H1 (cell line): ENCODE measurements around the gene PSMD9. TPM values are rescaled to one million over a fixed set of nuclear protein-coding genes. Genes with fewer than 3 reads are reported as not detected.

Source experiments
- CBX5 ChIP-seq: fragments of 300-800, 300-1000 bp; sonication (generic); IDR thresholded peaks from 2 replicates; pipeline ENCODE4 v1.7.1; 2016; ENCODE audit warnings: antibody characterized with exemption, low read length, low read depth
- CHD1 ChIP-seq: IDR thresholded peaks from 2 replicates; pipeline ENCODE4 v1.6.1; 2012; ENCODE audit warnings: low read depth, low read length, improper control_type of control experiment
- CHD2 ChIP-seq: IDR thresholded peaks from 2 replicates; pipeline ENCODE4 v1.6.1; 2012; ENCODE audit warnings: low read length, improper control_type of control experiment
- GABPA ChIP-seq: IDR thresholded peaks from 2 replicates; pipeline ENCODE4 v1.6.1; 2011; ENCODE audit warnings: mild to moderate bottlenecking, low read length, moderate library complexity, borderline replicate concordance; ENCODE audit not compliant: insufficient read depth
- KDM5A ChIP-seq: fragments of 200-600 bp; IDR thresholded peaks from 2 replicates; pipeline ENCODE4 v1.7.1; 2012; ENCODE audit warnings: mild to moderate bottlenecking, low read length, inconsistent platforms, mixed read lengths
- PHF8 ChIP-seq: fragments of 200-600 bp; sonication (generic); conservative IDR thresholded peaks from 2 replicates; pipeline ENCODE4 v1.7.1; 2012; ENCODE audit warnings: low read depth, mild to moderate bottlenecking, inconsistent platforms, low read length, moderate library complexity
- polyA plus RNA-seq, 7 experiments: library from polyadenylated mRNA; depleted of rRNA in 3 of 7; stranded (reverse) in 5 of 7; unstranded in 2 of 7; fragments of >200 nt in 5 of 7; fragments of 200-250 nt in 2 of 7; gene quantifications; 1 replicate in 5 of 7; 2 replicates in 1 of 7; 4 replicates in 1 of 7; pipeline versions ENCODE4 v1.2.1 to v1.2.3, GENCODE V29; 2011 to 2013; ENCODE audit warnings: missing spikeins in 2 of 7, mixed read lengths in 2 of 7
- total RNA-seq: library from RNA; stranded (reverse); fragmentation: NEBNext Ultra II Directional; extraction: Animal tissue kit (Norgen Biotek cat#: 25700); gene quantifications from 2 replicates; pipeline ENCODE4 v1.2.1, GENCODE V29; 2021
- TF ChIP-seq, protein P1 (sequence below): IDR thresholded peaks from 2 replicates; pipeline ENCODE4 v1.6.1; 2012; ENCODE audit warnings: low read length, inconsistent platforms
- TF ChIP-seq, protein P2 (sequence below): IDR thresholded peaks from 2 replicates; pipeline ENCODE4 v1.6.1; 2011; ENCODE audit warnings: low read depth, mild to moderate bottlenecking, low read length; ENCODE audit not compliant: insufficient read depth

The PSMD9 gene
- total and polyA plus RNA-seq, 2 of the 8 experiments (the other 6 are each of a cell fraction or from before 2014, with no cell fraction given) = 28.8 to 36.1 TPM

DNA sequence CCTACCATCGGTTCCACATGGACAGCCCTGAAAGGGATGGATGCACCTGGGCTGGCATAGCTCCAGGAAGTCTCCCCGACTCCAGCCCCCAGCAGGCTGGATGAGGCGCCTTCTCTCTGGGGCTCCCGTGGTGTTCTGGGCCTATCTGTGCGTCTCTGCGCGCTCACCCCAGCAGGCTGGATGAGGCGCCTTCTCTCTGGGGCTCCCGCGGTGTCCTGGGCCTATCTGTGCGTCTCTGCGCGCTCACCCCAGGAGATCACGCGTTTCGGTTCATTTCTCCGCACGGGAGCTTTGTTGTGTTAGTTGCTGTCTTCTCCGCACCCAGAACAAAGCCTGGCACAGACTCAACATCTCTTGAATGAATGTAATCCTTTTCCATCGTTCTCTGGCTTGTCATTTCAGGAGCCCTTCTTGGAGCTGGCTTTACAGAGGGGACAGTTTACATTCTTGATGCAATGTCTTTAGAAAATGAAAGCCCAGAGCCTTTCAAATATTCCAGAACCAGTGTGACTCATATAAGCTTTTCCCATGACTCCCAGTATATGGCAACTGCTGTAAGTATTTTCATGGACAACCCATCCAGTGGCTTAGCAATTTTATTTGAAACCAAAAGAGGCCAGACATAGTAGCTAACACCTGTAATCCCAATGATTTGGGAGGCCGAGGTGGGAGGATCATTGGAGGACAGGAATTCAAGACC, 70.1 kb downstream of the PSMD9 start (continued):
- TF ChIP-seq CBX5 = no peak
- TF ChIP-seq GABPA = no peak
- TF ChIP-seq CHD2 = no peak
- TF ChIP-seq KDM5A = no peak
- TF ChIP-seq, protein P1, sequence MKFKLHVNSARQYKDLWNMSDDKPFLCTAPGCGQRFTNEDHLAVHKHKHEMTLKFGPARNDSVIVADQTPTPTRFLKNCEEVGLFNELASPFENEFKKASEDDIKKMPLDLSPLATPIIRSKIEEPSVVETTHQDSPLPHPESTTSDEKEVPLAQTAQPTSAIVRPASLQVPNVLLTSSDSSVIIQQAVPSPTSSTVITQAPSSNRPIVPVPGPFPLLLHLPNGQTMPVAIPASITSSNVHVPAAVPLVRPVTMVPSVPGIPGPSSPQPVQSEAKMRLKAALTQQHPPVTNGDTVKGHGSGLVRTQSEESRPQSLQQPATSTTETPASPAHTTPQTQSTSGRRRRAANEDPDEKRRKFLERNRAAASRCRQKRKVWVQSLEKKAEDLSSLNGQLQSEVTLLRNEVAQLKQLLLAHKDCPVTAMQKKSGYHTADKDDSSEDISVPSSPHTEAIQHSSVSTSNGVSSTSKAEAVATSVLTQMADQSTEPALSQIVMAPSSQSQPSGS = no peak
- no peak for TF ChIP-seq CHD1
- TF ChIP-seq, protein P2, sequence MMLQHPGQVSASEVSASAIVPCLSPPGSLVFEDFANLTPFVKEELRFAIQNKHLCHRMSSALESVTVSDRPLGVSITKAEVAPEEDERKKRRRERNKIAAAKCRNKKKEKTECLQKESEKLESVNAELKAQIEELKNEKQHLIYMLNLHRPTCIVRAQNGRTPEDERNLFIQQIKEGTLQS = no peak
- no peak for TF ChIP-seq PHF8
- TF ChIP-seq, all 59 proteins: peak for 0
